MM.1S (cell line): ENCODE results near the gene RINL.
"Not testable (repeated sequence)": the region's sequence is repeated elsewhere in the genome, so short reads cannot be mapped to it uniquely, and the experiment has no call there.

Experiments
- CTCF ChIP-seq: fragments of 300-600 bp; sonication (generic); IDR thresholded peaks from 2 replicates; pipeline ENCODE4 v1.5.1; 2016; ENCODE audit warnings: antibody characterized with exemption, low read length, mixed read lengths
- EZH2 ChIP-seq: fragments of 300-600 bp; sonication (generic); optimal IDR thresholded peaks from 2 replicates; pipeline ENCODE3; 2017; ENCODE audit warnings: low read depth, mild to moderate bottlenecking, antibody characterized with exemption, low read length, mixed read lengths
- EZH2phosphoT487 ChIP-seq: fragments of 300-600 bp; sonication (generic); IDR thresholded peaks from 2 replicates; pipeline ENCODE4 v1.6.1; 2018; ENCODE audit warnings: antibody characterized with exemption, low read length

- not testable (repeated sequence) for TF ChIP-seq CTCF, EZH2, EZH2phosphoT487
These were observed 22.3 kb downstream of the RINL start for GRCh38 chr19:38855751-38856150.
